Ovary (tissue), 3 donors: ENCODE results near the gene STKLD1.

Experiments
- CTCF ChIP-seq, 3 donors: fragments of 450-650 bp in 2 of 3; fragments of 200-600 bp in 1 of 3; IDR thresholded peaks; one replicate each; pipeline versions ENCODE4 v1.5.1 to v1.8.0; 2016 to 2022; ENCODE audit warnings: antibody characterized with exemption in 3 of 3, mild to moderate bottlenecking in 1 of 3
- POLR2A ChIP-seq: fragments of 450-650 bp; IDR thresholded peaks from one replicate; pipeline ENCODE4 v1.6.1; 2017; ENCODE audit warnings: antibody characterized with exemption, mild to moderate bottlenecking, moderate library complexity
- donor health status: DM: no; HTN: no; CAD: no.

- TF ChIP-seq CTCF (IDR thresholded peaks at IDR 0.05), result no peak
- TF ChIP-seq POLR2A, result no peak
Observed at GRCh38 chr9:133439337-133439736, 63.2 kb downstream of the STKLD1 start.
